ENCODE measurements around the gene TRMT1L. TPM values are rescaled to one million over a fixed set of nuclear protein-coding genes. Genes with fewer than 3 reads are reported as not detected.

Gene TRMT1L
- total and polyA plus RNA-seq, 8 donors, result 2.9 to 11.1 (median 6.5) TPM

DNA sequence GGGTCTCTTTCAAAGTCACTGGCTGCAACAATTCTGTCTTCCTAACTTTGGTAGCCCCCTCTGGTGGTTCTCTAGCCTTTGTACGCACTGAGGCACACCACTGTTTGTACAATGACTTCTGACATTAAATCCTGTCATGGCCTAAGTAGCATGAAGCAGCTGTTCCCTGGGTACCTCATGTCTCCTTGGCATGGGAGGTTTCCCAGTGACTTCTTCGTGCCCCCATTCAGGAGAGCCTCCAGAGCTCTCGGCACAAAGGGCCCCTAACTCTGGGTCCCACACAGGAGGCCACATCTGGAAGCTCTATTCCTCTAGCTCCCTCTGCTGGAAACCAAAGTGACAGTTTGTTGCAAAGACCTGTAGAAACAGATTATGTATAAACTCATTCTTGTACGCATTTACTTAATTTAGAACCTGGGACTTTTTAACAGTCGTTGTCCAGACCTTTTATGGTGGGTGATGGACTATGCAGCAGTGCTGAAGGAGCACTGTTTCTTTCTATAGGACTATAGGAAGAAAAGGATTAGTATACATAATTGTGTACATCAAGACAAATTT is 13.6 kb upstream of the TRMT1L start:
- Histone ChIP-seq H3K4me1 (peaks cover 0 to 4% (median 0%) of the 10 kb centered on the region in 3 donors), H3K4me3 (no peak overlapping the region), H3K9me3 (no peaks in the 10 kb centered on the region), H3K27me3 (no peaks in the 10 kb centered on the region), H3K36me3 (peaks cover 0 to 12% (median 4%) of the 10 kb centered on the region in 3 donors), H3K27ac (no peak overlapping the region)
- FAIRE-seq, result no peak
- no peak for DNase-seq
- ATAC-seq, result peak in 3 of 4 donors; percentile 77 to 87 (median 83)
- intact Hi-C loops (cut with DNase I), result no loop called here
- WGBS, 2 donors, result 32 to 33% methylated on average over 5 of the region's 5 CpGs
- TF ChIP-seq, protein P1, sequence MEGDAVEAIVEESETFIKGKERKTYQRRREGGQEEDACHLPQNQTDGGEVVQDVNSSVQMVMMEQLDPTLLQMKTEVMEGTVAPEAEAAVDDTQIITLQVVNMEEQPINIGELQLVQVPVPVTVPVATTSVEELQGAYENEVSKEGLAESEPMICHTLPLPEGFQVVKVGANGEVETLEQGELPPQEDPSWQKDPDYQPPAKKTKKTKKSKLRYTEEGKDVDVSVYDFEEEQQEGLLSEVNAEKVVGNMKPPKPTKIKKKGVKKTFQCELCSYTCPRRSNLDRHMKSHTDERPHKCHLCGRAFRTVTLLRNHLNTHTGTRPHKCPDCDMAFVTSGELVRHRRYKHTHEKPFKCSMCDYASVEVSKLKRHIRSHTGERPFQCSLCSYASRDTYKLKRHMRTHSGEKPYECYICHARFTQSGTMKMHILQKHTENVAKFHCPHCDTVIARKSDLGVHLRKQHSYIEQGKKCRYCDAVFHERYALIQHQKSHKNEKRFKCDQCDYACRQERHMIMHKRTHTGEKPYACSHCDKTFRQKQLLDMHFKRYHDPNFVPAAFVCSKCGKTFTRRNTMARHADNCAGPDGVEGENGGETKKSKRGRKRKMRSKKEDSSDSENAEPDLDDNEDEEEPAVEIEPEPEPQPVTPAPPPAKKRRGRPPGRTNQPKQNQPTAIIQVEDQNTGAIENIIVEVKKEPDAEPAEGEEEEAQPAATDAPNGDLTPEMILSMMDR (IDR thresholded peaks at IDR 0.05), result peak in 3 of 4 donors; percentile 17 to 46 (median 41)

DNA sequence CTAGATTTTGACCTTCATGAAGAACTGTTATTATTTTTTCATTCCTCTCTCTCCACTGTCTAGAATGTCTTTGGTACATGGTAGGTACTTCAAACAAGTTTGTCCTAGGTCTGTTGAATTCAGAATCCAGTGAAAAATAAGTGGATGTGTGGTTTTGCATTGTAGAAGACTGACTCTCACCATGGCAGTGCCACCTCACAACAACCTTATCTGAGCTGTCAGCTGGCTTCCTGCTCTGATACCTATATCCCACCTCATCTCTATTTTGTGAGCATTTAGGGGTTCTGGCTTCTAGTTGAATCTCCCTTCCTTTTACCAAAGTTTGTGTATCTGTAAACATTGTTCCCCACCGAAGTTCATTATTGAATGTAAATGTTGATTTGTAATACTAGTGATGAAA is 9.4 kb upstream of the TRMT1L start:
- TF ChIP-seq, protein P1 (IDR thresholded peaks at IDR 0.05), result no peak
- Histone ChIP-seq H3K9me3 (no peaks in the 10 kb centered on the region), H3K27me3 (no peaks in the 10 kb centered on the region), H3K36me3 (peaks cover 0 to 34% (median 4%) of the 10 kb centered on the region in 3 donors), H3K27ac (no peak overlapping the region), H3K4me1 (no peaks in the 10 kb centered on the region), H3K4me3 (no peak overlapping the region)
- DNase-seq, result no peak
- intact Hi-C loops (cut with DNase I), result no loop called here
- FAIRE-seq, result no peak
- ATAC-seq, result no peak
- WGBS, 2 donors, result 44 to 49% methylated on average over 1 of the region's 1 CpG

DNA sequence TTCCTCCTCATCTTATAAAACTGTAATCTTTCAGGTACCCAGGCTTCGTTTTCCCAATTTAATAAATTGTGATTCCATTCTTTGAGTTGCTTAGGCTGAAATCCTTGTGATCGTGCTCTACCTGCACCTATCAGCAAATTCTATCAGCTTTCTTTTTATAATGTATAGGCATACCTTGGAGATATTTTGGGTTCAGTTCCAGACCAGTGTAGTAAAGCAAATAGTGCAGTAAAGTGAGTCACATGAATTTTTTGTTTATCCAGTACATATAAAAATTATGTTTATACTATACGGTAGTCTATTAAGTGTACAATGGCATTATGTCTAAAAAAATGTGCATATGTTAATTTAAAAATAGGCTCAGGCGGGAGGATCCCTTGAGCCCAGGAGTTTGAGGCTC is 5.7 kb upstream of the TRMT1L start:
- no peak overlapping the region for H3K27ac ChIP-seq
- TF ChIP-seq, protein P1 (IDR thresholded peaks at IDR 0.05), result no peak
- peaks cover 0 to 12% (median 8%) of the 10 kb centered on the region in 3 donors for H3K4me1 ChIP-seq
- H3K9me3 ChIP-seq, result no peaks in the 10 kb centered on the region
- H3K4me3 ChIP-seq, result no peak overlapping the region
- intact Hi-C loops (cut with DNase I), result no loop called here
- 88 to 91% methylated on average over 4 of the region's 4 CpGs for WGBS, 2 donors
- FAIRE-seq (no peak), DNase-seq (no peak), ATAC-seq (no peak)
- peaks cover 0 to 33% (median 4%) of the 10 kb centered on the region in 3 donors for H3K36me3 ChIP-seq
- no peaks in the 10 kb centered on the region for H3K27me3 ChIP-seq

DNA sequence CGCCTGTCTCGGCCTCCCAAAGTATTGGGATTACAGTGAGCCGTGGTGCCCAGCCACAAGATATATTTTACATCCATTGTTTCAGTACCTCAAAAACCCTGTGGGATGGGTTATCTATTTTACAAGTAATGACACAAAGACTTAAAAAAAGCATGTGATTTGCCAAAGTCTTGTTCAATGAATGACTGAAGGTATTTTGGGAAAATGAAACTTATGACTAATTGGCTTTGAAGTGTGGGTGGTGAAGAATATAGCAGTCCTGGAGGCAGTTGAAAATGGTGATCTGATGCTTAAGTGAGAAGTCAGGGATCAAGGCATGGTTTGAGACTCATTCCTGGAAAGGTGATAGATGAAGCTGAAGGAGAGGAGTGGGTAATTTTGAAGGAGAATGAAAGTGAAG is 3.2 kb upstream of the TRMT1L start:
- Histone ChIP-seq H3K27me3 (no peaks in the 10 kb centered on the region), H3K4me3 (no peak overlapping the region), H3K9me3 (no peaks in the 10 kb centered on the region), H3K4me1 (peaks cover 3 to 19% (median 17%) of the 10 kb centered on the region in 3 donors), H3K36me3 (peaks cover 0 to 21% (median 0%) of the 10 kb centered on the region in 3 donors), H3K27ac (no peak overlapping the region)
- no peak for DNase-seq
- no peak for FAIRE-seq
- intact Hi-C loops (cut with DNase I), result no loop called here
- WGBS, 2 donors, result 93 to 98% methylated on average over 3 of the region's 3 CpGs
- TF ChIP-seq, protein P1 (IDR thresholded peaks at IDR 0.05), result no peak
- ATAC-seq, result no peak

DNA sequence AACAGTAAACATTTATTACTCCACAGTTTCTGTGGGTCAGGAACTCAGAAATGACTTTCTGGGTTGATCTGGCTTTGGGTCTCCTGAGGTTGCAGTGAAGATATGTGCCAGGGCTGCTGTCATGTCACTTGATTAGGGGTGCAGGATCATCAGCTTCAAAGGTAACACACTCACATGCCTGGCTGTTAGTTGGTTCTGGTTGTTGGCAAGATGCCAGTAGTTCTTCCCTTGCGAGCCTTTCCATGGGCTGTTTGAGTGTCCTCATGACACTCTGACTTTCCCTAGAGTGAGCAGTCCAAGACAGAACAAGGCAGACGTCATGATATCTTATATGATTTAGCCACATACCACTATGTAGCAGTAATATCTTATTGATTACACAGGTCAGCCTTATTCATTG is 2.0 kb upstream of the TRMT1L start:
- WGBS, 2 donors, result 49 to 55% methylated on average over 2 of the region's 2 CpGs
- intact Hi-C loops (cut with DNase I), result no loop called here
- no peak for FAIRE-seq
- H3K36me3 ChIP-seq, result peaks cover 0 to 16% (median 0%) of the 10 kb centered on the region in 3 donors
- TF ChIP-seq, protein P1 (IDR thresholded peaks at IDR 0.05), result no peak
- H3K27ac ChIP-seq, result no peak overlapping the region
- no peak for DNase-seq
- H3K4me1 ChIP-seq, result peaks cover 8 to 28% (median 28%) of the 10 kb centered on the region in 3 donors
- ATAC-seq, result no peak
- no peaks in the 10 kb centered on the region for H3K27me3 ChIP-seq
- H3K4me3 ChIP-seq, result peak overlapping the region in 2 of 4 donors; percentile 68 to 88
- H3K9me3 ChIP-seq, result no peaks in the 10 kb centered on the region

All from pancreas (tissue), 10 donors.